ENCODE results near the gene PBLD. TPM values are rescaled to one million over a fixed set of nuclear protein-coding genes. Genes with fewer than 3 reads are reported as not detected.

Gene PBLD
- polyA plus RNA-seq, 2 of the 4 experiments (the other 2 are of a cell fraction): 1.8 to 4.2 TPM

DNA sequence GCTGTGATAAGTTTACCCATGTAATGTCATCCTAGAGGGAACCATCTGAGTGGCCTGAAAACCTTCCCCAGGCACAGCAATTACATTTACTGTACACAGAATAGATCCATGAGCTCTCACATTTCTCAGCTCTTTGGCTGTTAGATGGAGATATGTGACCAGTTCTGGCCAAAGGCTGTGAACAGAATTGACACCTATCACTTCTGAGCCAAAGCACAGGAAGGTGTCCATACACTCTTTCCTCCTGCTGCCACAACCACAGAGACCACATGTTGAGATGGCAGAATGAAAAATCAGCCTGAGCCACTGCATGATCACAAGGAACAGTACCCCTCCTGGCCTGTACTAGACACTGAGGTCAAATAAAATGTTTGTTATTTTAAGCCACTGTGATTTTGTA lies 56.5 kb downstream of the PBLD start:
- POLR2A ChIA-PET: no interaction called here
- no peaks in the 10 kb centered on the region for H3K4me1 ChIP-seq
- CTCF ChIA-PET: interaction anchor here (1.2 kb wide), 1 partner anchor 25 kb away, joined by 5 read pairs; no protein-coding TSS in a partner anchor
- H3K4me3 ChIP-seq: no peak overlapping the region
- DNase-seq (ENCODE audit: low read depth in 1 of 2, low spot score in 1 of 2) (no peak), FAIRE-seq (no peak), ATAC-seq (no peak)
- H3K4me2 ChIP-seq: no peak overlapping the region
- no peak for TF ChIP-seq PBX3 (IDR thresholded peaks at IDR 0.05)
- TF ChIP-seq NR3C1 (IDR thresholded peaks at IDR 0.05): no peak
- no peak for TF ChIP-seq KDM1A (IDR thresholded peaks at IDR 0.05; ENCODE audit: low read depth)
- TF ChIP-seq HOXA7 (CRISPR knock-in tag; IDR thresholded peaks at IDR 0.05): no peak
- TF ChIP-seq HOXB13 (CRISPR knock-in tag; IDR thresholded peaks at IDR 0.05; ENCODE audit: low read depth): no peak
- TF ChIP-seq GATA3 (IDR thresholded peaks at IDR 0.05; ENCODE audit: borderline replicate concordance): no peak
- no peak for TF ChIP-seq JUN (IDR thresholded peaks at IDR 0.05)
- no peak for TF ChIP-seq FOSL2 (IDR thresholded peaks at IDR 0.05)
- TF ChIP-seq FOSL2 (CRISPR knock-in tag; IDR thresholded peaks at IDR 0.05): no peak
- TF ChIP-seq ZFP36 (IDR thresholded peaks at IDR 0.05; ENCODE audit: borderline replicate concordance, partially characterized antibody): no peak
- TF ChIP-seq, protein P1, sequence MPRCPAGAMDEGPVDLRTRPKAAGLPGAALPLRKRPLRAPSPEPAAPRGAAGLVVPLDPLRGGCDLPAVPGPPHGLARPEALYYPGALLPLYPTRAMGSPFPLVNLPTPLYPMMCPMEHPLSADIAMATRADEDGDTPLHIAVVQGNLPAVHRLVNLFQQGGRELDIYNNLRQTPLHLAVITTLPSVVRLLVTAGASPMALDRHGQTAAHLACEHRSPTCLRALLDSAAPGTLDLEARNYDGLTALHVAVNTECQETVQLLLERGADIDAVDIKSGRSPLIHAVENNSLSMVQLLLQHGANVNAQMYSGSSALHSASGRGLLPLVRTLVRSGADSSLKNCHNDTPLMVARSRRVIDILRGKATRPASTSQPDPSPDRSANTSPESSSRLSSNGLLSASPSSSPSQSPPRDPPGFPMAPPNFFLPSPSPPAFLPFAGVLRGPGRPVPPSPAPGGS (IDR thresholded peaks at IDR 0.05): no peak
- TF ChIP-seq CHD4 (IDR thresholded peaks at IDR 0.05; ENCODE audit: borderline replicate concordance): no peak
- no peak for TF ChIP-seq CHD2 (IDR thresholded peaks at IDR 0.05; ENCODE audit: low read length, partially characterized antibody)
- no peak for TF ChIP-seq MAX (IDR thresholded peaks at IDR 0.05)
- TF ChIP-seq ZC3H11A (IDR thresholded peaks at IDR 0.05): no peak
- H3K9me3 ChIP-seq: peaks cover 18% of the 10 kb centered on the region
- H3K27ac ChIP-seq: no peak overlapping the region

DNA sequence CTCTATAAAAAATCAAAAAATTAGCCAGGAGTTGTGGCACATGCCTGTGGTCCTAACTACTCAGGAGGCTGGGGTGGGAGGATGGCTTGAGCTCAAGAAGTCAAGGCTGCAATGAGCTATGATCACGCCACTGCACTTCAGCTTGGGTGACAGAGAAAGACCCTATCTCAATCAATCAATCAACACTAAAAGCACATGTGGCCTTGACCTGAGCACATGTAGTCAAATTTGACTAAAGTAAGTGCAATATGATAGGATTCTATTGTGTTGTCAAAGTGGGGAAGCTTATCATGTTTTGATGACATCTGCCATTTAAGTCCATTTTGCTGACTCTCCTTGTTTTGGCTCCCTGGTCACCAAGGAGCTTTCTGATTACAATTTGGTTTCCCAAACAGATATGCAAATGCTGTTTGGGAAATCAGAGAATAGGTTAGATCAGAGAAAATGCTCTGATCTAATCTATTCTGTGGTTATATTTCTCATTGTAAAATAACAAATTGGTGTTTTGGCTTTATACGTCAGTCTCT lies 57.1 kb downstream of the PBLD start:
- no peak overlapping the region for H3K27ac ChIP-seq
- no peak for DNase-seq (ENCODE audit: low read depth in 1 of 2, low spot score in 1 of 2)
- ChIA-PET POLR2A (no interaction called here), CTCF (interaction anchor here (0.6 to 1.2 kb wide), 2 partner anchors 26 to 215 kb away, joined by 3 to 5 read pairs; no protein-coding TSS in a partner anchor)
- H3K4me1 ChIP-seq: no peaks in the 10 kb centered on the region
- H3K4me2 ChIP-seq: no peak overlapping the region
- TF ChIP-seq JUNB (IDR thresholded peaks at IDR 0.05) (no peak), MAFK (IDR thresholded peaks at IDR 0.05; ENCODE audit: partially characterized antibody) (peak; percentile 37), FOXS1 (CRISPR knock-in tag; IDR thresholded peaks at IDR 0.05) (no peak), HEYL (CRISPR knock-in tag; IDR thresholded peaks at IDR 0.05) (no peak), RNF2 (IDR thresholded peaks at IDR 0.05; ENCODE audit: borderline replicate concordance, low read depth) (no peak), CBX8 (IDR thresholded peaks at IDR 0.05) (no peak)
- TF ChIP-seq, protein P2, sequence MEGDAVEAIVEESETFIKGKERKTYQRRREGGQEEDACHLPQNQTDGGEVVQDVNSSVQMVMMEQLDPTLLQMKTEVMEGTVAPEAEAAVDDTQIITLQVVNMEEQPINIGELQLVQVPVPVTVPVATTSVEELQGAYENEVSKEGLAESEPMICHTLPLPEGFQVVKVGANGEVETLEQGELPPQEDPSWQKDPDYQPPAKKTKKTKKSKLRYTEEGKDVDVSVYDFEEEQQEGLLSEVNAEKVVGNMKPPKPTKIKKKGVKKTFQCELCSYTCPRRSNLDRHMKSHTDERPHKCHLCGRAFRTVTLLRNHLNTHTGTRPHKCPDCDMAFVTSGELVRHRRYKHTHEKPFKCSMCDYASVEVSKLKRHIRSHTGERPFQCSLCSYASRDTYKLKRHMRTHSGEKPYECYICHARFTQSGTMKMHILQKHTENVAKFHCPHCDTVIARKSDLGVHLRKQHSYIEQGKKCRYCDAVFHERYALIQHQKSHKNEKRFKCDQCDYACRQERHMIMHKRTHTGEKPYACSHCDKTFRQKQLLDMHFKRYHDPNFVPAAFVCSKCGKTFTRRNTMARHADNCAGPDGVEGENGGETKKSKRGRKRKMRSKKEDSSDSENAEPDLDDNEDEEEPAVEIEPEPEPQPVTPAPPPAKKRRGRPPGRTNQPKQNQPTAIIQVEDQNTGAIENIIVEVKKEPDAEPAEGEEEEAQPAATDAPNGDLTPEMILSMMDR (IDR thresholded peaks at IDR 0.05): no peak
- H3K4me3 ChIP-seq: no peak overlapping the region
- ATAC-seq: no peak
- WGBS (ENCODE audit: missing lambda C conversion rate): 82% methylated on average over 2 of the region's 2 CpGs
- H3K9me3 ChIP-seq: peaks cover 18% of the 10 kb centered on the region
- FAIRE-seq: no peak

DNA sequence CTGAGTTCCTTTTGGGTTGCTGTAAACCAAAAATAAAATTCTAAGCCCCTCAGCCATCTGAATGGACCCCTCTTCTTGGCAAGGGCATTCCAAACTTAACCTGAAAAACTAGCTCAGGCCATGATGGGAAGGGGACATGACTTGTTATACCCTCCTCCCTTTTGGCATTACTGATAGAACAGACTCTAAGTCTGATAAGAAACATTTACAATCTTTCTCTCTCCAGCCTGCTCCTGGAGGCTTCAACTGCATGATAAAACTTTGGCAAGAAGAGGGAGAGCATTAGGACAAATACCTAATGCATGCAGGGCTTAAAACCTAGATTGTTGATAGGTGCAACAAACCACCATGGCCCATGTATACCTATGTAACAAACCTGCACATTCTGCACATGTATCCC lies 59.9 kb downstream of the PBLD start:
- no peaks in the 10 kb centered on the region for H3K4me1 ChIP-seq
- CTCF ChIA-PET: no interaction called here
- no peak for FAIRE-seq
- no peak for ATAC-seq
- H3K4me3 ChIP-seq: no peak overlapping the region
- no peak for DNase-seq (ENCODE audit: low read depth in 1 of 2, low spot score in 1 of 2)
- no peak overlapping the region for H3K27ac ChIP-seq
- H3K9me3 ChIP-seq: peaks cover 9% of the 10 kb centered on the region
- TF ChIP-seq HOXA7 (CRISPR knock-in tag; IDR thresholded peaks at IDR 0.05) (no peak), KDM1A (IDR thresholded peaks at IDR 0.05; ENCODE audit: low read depth) (no peak)
- no peak overlapping the region for H3K4me2 ChIP-seq
- POLR2A ChIA-PET: no interaction called here

Data from A549 (cell line).